ENCODE results near the gene SLC35G6.
A peak's percentile ranks its signal among the peaks of the same experiment; 100 is the strongest.

The SLC35G6 gene

GRCh38 chr17:7483255-7484066, 2.2 kb downstream of the SLC35G6 start:
- peak; percentile 10 to 38; a peak in 1 of 4 replicates for TF ChIP-seq REST (IDR thresholded peaks at IDR 0.05; ENCODE audit: insufficient read depth in 1 of 2, low read depth in 2 of 2, low read length in 2 of 2)
- TF ChIP-seq SIN3A (IDR thresholded peaks at IDR 0.05; ENCODE audit: borderline replicate concordance, insufficient read depth, low read length): peak; percentile 79; the same call in 1 of the 2 replicates
- no peak for TF ChIP-seq POLR2AphosphoS5 (IDR thresholded peaks at IDR 0.05; ENCODE audit: low read depth, low read length)
- TF ChIP-seq FOXP2 (optimal IDR thresholded peaks at IDR 0.05; ENCODE audit: borderline replicate concordance, extremely low read depth, extremely low read length, insufficient read depth): no peak
- no peak for TF ChIP-seq TAF1 (IDR thresholded peaks at IDR 0.05; ENCODE audit: borderline replicate concordance, insufficient read depth, low read length)

- peak; percentile 99 for TF ChIP-seq TAF1 (IDR thresholded peaks at IDR 0.05; ENCODE audit: borderline replicate concordance, insufficient read depth, low read length)
- TF ChIP-seq REST (IDR thresholded peaks at IDR 0.05; ENCODE audit: insufficient read depth in 1 of 2, low read depth in 2 of 2, low read length in 2 of 2): peak; percentile 62 to 66
- peak; percentile 100 for TF ChIP-seq POLR2AphosphoS5 (IDR thresholded peaks at IDR 0.05; ENCODE audit: low read depth, low read length)
- TF ChIP-seq FOXP2 (optimal IDR thresholded peaks at IDR 0.05; ENCODE audit: borderline replicate concordance, extremely low read depth, extremely low read length, insufficient read depth): peak; percentile 88
- no peak for TF ChIP-seq SIN3A (IDR thresholded peaks at IDR 0.05; ENCODE audit: borderline replicate concordance, insufficient read depth, low read length)
Measured at GRCh38 chr17:7484067-7484918, 3.0 kb downstream of the SLC35G6 start, which contains the start of gene POLR2A. TSS of gene POLR2A (plus strand) at chr17:7484366.

- no peak for TF ChIP-seq TAF1 (IDR thresholded peaks at IDR 0.05; ENCODE audit: borderline replicate concordance, insufficient read depth, low read length)
- TF ChIP-seq REST (IDR thresholded peaks at IDR 0.05; ENCODE audit: insufficient read depth in 1 of 2, low read depth in 2 of 2, low read length in 2 of 2): no peak; a peak in 1 of 4 replicates
- TF ChIP-seq FOXP2 (optimal IDR thresholded peaks at IDR 0.05; ENCODE audit: borderline replicate concordance, extremely low read depth, extremely low read length, insufficient read depth): no peak
- no peak for TF ChIP-seq POLR2AphosphoS5 (IDR thresholded peaks at IDR 0.05; ENCODE audit: low read depth, low read length)
- TF ChIP-seq SIN3A (IDR thresholded peaks at IDR 0.05; ENCODE audit: borderline replicate concordance, insufficient read depth, low read length): no peak
Measured at GRCh38 chr17:7484919-7485377, 3.7 kb downstream of the SLC35G6 start.

- no peak for TF ChIP-seq SIN3A (IDR thresholded peaks at IDR 0.05; ENCODE audit: borderline replicate concordance, insufficient read depth, low read length)
- TF ChIP-seq FOXP2 (optimal IDR thresholded peaks at IDR 0.05; ENCODE audit: borderline replicate concordance, extremely low read depth, extremely low read length, insufficient read depth): no peak
- TF ChIP-seq POLR2AphosphoS5 (IDR thresholded peaks at IDR 0.05; ENCODE audit: low read depth, low read length): no peak
- TF ChIP-seq REST (IDR thresholded peaks at IDR 0.05; ENCODE audit: insufficient read depth in 1 of 2, low read depth in 2 of 2, low read length in 2 of 2): no peak
- TF ChIP-seq TAF1 (IDR thresholded peaks at IDR 0.05; ENCODE audit: borderline replicate concordance, insufficient read depth, low read length): no peak
Measured at GRCh38 chr17:7486181-7486580, 4.9 kb downstream of the SLC35G6 start.

Data from PFSK-1 (cell line).